Pancreas (tissue), 10 donors: ENCODE measurements around the gene SCPEP1. TPM values are rescaled to one million over a fixed set of nuclear protein-coding genes. Genes with fewer than 3 reads are reported as not detected.
A peak's percentile ranks its signal among the peaks of the same experiment; 100 is the strongest.

Experiments
- ATAC-seq, 4 donors: fragments of 200-7000 bp; cut with Tn5 transposase; one replicate each; pipeline versions ENCODE4 v1.8.0 to v1.9.1; 2020; ENCODE audit warnings: mild to moderate bottlenecking in 4 of 4, moderate library complexity in 4 of 4
- DNase-seq, 6 donors: peaks; one replicate each; pipeline ENCODE4 v3.0.0-alpha.2; 2020
- FAIRE-seq: peaks from 2 replicates; lab custom pipeline; 2012; peaks lifted over from hg19 to GRCh38; lab: Jason Lieb, UNC
- H3K27ac ChIP-seq, 4 donors: fragments of 200-600 bp; sonication (generic); 1 replicate in 3 of 4; 2 replicates in 1 of 4; pipeline versions ENCODE4 v1.5.0 to v1.8.0; 2020
- H3K27me3 ChIP-seq, 4 donors: fragments of 200-600 bp; one replicate each; pipeline ENCODE4 v1.8.0; 2021
- H3K36me3 ChIP-seq, 3 donors: fragments of 200-600 bp; sonication (generic) in 1 of 3; one replicate each; pipeline versions ENCODE4 v1.5.0 to v1.8.0; 2020 to 2021
- H3K4me1 ChIP-seq, 3 donors: fragments of 200-600 bp; one replicate each; pipeline ENCODE4 v1.8.0; 2021
- H3K4me3 ChIP-seq, 4 donors: fragments of 200-600 bp; sonication (generic) in 2 of 4; one replicate each; pipeline versions ENCODE4 v1.5.0 to v1.8.0; 2020 to 2021
- H3K9me3 ChIP-seq, 4 donors: fragments of 200-600 bp; one replicate each; pipeline ENCODE4 v1.8.0; 2021
- WGBS, 2 donors: extraction: QIAGEN DNeasy Blood & Tissue Kit; methylation state at CpG; one replicate each; pipeline ENCODE4 v1.1.7; 2013; 5-methylcytosine and 5-hydroxymethylcytosine counted together
- intact Hi-C, 3 donors: fragments of 100-400 bp; cut with DNase I; formaldehyde crosslinking; loops; one replicate each; pipeline versions ENCODE4 v1.11.1 to v1.14.2; 2022
- polyA plus RNA-seq, 2 donors: library from polyadenylated mRNA; stranded (reverse); fragments of 200-250 nt; gene quantifications; one replicate each; pipeline ENCODE4 v1.2.3, GENCODE V29; 2013
- total RNA-seq, 6 donors: library from RNA; stranded (reverse); fragmentation: NEBNext Ultra II Directional in 4 of 6; extraction: Animal tissue kit (Norgen Biotek cat#: 25700) in 4 of 6; gene quantifications; one replicate each; pipeline versions ENCODE4 v1.2.1 to v1.2.4, GENCODE V29; 2021 to 2023
- TF ChIP-seq, protein P1 (sequence below), 4 donors: fragments of 200-600 bp; sonication (generic) in 3 of 4; IDR thresholded peaks; one replicate each; pipeline versions ENCODE4 v1.5.0 to v1.8.0; 2021; ENCODE audit warnings: antibody characterized with exemption in 4 of 4
- donor health status: healthy with polysubstance abuse.
- donor health status: DM: no; HTN: no; CAD: no; lungs with moderate emphysema.
- donor health status: DM: no; HTN: no; CAD: no.
- donor health status: control.
- donor health status: control.
- donor health status: Bipolar disorder and iron deficiency.
- donor health status: DM: yes; HTN: yes; CAD: no.
- donor health status: DM: no; HTN: no; CAD: no.
- donor health status: DM: no; HTN: no; CAD: no.
- donor health status: DM: yes; HTN: yes; CAD: no.

The SCPEP1 gene
- total and polyA plus RNA-seq, 8 donors = 6.6 to 37.2 (median 16.3) TPM

DNA sequence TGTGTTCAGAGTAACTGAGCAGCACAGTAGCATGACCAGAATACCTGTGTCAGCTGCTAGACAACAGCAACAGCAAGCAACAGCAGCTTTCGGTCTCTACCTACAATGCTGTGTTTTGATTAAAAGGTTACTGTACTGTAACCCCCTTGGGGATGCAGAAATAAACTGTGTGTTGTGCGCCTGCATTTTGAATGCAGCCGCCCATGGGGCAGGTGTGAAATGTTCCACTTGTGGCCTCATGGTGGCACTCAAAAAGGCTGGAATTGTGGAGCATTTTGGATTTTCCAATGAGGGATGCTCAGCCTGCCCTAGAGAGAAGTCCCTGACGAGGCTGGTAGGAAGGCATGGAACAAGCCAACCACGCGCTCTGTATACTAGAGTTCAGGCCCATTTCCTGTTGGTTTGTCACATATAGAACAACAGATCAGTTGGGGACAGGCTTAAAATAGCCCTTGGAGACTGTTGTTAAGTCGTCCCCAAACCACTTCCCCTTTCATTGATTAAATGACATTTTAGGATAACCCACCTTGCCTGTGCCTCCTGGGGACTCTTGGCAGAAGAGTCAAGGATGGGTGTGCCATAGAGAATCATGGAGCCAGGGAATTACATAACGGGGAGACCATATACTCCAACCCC lies 27.1 kb downstream of the SCPEP1 start:
- Histone ChIP-seq H3K9me3 (no peaks in the 10 kb centered on the region), H3K36me3 (no peaks in the 10 kb centered on the region), H3K27me3 (no peaks in the 10 kb centered on the region), H3K4me1 (no peaks in the 10 kb centered on the region), H3K27ac (no peak overlapping the region), H3K4me3 (no peak overlapping the region)
- FAIRE-seq = no peak
- 70 to 76% methylated on average over 8 of the region's 8 CpGs for WGBS, 2 donors
- peak in 1 of 6 donors; percentile 18 for DNase-seq
- intact Hi-C loops = no loop called here
- ATAC-seq = peak in 3 of 4 donors; percentile 52 to 73 (median 60)
- TF ChIP-seq, protein P1, sequence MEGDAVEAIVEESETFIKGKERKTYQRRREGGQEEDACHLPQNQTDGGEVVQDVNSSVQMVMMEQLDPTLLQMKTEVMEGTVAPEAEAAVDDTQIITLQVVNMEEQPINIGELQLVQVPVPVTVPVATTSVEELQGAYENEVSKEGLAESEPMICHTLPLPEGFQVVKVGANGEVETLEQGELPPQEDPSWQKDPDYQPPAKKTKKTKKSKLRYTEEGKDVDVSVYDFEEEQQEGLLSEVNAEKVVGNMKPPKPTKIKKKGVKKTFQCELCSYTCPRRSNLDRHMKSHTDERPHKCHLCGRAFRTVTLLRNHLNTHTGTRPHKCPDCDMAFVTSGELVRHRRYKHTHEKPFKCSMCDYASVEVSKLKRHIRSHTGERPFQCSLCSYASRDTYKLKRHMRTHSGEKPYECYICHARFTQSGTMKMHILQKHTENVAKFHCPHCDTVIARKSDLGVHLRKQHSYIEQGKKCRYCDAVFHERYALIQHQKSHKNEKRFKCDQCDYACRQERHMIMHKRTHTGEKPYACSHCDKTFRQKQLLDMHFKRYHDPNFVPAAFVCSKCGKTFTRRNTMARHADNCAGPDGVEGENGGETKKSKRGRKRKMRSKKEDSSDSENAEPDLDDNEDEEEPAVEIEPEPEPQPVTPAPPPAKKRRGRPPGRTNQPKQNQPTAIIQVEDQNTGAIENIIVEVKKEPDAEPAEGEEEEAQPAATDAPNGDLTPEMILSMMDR (IDR thresholded peaks at IDR 0.05) = peak in 2 of 4 donors; percentile 14 to 23

DNA sequence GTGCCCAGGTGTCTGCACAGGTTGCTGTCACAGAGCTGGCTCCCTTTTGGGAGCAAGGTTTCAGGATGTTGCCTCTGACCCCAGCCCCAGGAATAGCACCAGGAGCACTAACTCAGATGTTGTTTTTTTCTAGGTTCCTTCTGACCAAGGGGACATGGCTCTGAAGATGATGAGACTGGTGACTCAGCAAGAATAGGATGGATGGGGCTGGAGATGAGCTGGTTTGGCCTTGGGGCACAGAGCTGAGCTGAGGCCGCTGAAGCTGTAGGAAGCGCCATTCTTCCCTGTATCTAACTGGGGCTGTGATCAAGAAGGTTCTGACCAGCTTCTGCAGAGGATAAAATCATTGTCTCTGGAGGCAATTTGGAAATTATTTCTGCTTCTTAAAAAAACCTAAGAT lies 28.1 kb downstream of the SCPEP1 start:
- TF ChIP-seq, protein P1 (IDR thresholded peaks at IDR 0.05) = no peak
- no peak overlapping the region for H3K27ac ChIP-seq
- H3K27me3 ChIP-seq = no peaks in the 10 kb centered on the region
- H3K4me3 ChIP-seq = no peak overlapping the region
- no peaks in the 10 kb centered on the region for H3K9me3 ChIP-seq
- DNase-seq (no peak), ATAC-seq (no peak), FAIRE-seq (no peak)
- no peaks in the 10 kb centered on the region for H3K4me1 ChIP-seq
- intact Hi-C loops = no loop called here
- no peaks in the 10 kb centered on the region for H3K36me3 ChIP-seq
- WGBS, 2 donors = 94 to 97% methylated on average over 2 of the region's 2 CpGs

DNA sequence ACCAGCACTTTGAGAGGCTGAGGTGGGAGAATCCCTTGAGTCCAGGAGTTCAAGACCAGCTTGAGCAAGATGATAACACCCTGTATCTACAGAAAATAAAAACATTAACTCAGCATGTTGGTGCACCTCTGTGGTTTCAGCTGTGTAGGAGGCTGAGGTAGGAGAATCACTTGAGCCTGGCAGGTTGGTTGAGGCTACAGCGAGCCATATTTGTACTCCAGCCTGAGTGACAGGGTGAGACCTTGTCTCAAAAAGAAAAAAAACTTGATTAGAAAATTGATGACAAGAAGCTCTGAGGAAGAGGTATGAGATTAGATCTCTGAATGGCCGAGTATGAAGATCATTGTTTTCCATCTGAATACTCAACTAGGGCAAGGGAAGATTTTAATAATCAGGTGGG lies 31.0 kb downstream of the SCPEP1 start:
- Histone ChIP-seq H3K9me3 (no peaks in the 10 kb centered on the region), H3K4me1 (no peaks in the 10 kb centered on the region), H3K27ac (no peak overlapping the region), H3K4me3 (no peak overlapping the region), H3K27me3 (no peaks in the 10 kb centered on the region), H3K36me3 (no peaks in the 10 kb centered on the region)
- DNase-seq = no peak
- ATAC-seq = no peak
- no peak for FAIRE-seq
- 56 to 66% methylated on average over 2 of the region's 2 CpGs for WGBS, 2 donors
- TF ChIP-seq, protein P1 (IDR thresholded peaks at IDR 0.05) = no peak
- intact Hi-C loops = no loop called here

DNA sequence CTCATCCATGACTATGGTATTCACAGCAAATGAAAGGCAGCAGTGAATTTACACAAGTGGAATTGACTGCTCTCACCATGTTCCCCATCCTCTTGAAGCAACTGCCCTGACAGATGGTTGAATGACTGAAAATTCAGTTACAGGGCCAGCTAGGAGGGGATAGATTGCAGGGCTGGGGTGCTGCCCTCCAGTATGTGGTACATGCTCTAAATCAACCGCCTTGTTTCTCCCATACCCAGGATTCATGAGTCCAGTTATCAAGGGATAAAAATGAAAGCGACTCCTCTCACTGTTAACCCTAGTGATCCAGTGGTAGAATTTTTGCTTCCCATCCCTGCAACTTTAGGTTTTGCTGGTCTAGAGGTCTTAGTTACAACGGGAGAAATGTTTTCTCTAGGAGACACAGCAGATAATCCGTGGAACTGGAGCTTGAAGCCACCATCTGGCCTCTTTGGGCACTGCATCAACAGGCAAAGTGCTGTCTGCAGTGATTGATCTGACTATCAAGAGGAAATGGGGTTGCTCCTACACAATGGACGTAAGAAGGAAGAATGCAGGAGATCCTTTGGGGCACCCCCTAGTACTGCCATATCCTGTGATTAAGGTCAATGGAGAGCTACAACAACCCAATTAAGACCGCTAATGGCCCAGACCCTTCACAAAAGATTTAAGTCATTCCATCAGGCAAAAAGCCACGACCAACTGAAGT lies 32.0 kb downstream of the SCPEP1 start:
- Histone ChIP-seq H3K4me3 (no peak overlapping the region), H3K36me3 (no peaks in the 10 kb centered on the region), H3K27me3 (no peaks in the 10 kb centered on the region), H3K9me3 (no peaks in the 10 kb centered on the region), H3K4me1 (no peaks in the 10 kb centered on the region), H3K27ac (no peak overlapping the region)
- TF ChIP-seq, protein P1 (IDR thresholded peaks at IDR 0.05) = peak; percentile 33 to 55 (median 46)
- WGBS, 2 donors = 23 to 24% methylated on average over 7 of the region's 7 CpGs
- FAIRE-seq (no peak), DNase-seq (peak in 4 of 6 donors; percentile 23 to 60 (median 45)), ATAC-seq (peak; percentile 82 to 95 (median 90))
- intact Hi-C loops = no loop called here

DNA sequence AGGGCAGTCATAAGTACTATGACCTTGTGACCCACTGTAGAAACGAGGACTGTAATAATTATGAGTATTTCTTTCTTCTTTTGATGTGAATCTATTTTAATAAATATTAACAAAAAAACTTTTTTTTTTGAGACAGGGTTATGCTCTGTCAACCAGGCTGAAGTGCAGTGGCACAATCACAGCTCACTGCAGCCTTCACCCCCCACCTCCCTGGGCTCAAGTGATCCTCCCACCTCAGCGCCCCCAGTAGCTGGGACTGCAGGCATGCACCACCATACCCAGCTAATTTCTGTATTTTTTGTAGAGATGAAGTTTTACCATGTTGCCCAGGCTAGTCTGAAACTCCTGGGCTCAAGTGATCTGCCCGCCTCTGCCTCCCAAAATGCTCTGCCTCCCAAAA lies 32.6 kb downstream of the SCPEP1 start:
- no peaks in the 10 kb centered on the region for H3K36me3 ChIP-seq
- no peaks in the 10 kb centered on the region for H3K4me1 ChIP-seq
- no peaks in the 10 kb centered on the region for H3K27me3 ChIP-seq
- DNase-seq (no peak), ATAC-seq (no peak), FAIRE-seq (no peak)
- H3K9me3 ChIP-seq = no peaks in the 10 kb centered on the region
- no peak overlapping the region for H3K27ac ChIP-seq
- WGBS, 2 donors = 60 to 63% methylated on average over 3 of the region's 3 CpGs
- intact Hi-C loops = no loop called here
- no peak overlapping the region for H3K4me3 ChIP-seq
- TF ChIP-seq, protein P1 (IDR thresholded peaks at IDR 0.05) = no peak
